GM19023 (cell line): ENCODE measurements around the gene APOE.
"Not testable (repeated sequence)": the region's sequence is repeated elsewhere in the genome, so short reads cannot be mapped to it uniquely, and the experiment has no call there.

Experiments used
- ATAC-seq: cut with Tn5 transposase; IDR thresholded peaks from one replicate; pipeline ENCODE4 v1.9.1; 2021; ENCODE audit warnings: mild to moderate bottlenecking, moderate library complexity; ENCODE audit not compliant: unreplicated experiment

APOE gene

GRCh38 chr19:44905437-44906160, at the start of gene APOE:
TSS of gene APOE (plus strand) at chr19:44905796. CDS start at chr19:44906625, 829 bp downstream.
- no peak for ATAC-seq

GRCh38 chr19:44856421-44857083, 49.0 kb upstream of the APOE start:
- ATAC-seq = no peak

- no peak for ATAC-seq
Measured at GRCh38 chr19:44857837-44858236, 47.8 kb upstream of the APOE start.

- not testable (repeated sequence) for ATAC-seq
Measured at GRCh38 chr19:44861576-44861975, 44.0 kb upstream of the APOE start.

- ATAC-seq = no peak
Measured at GRCh38 chr19:44863990-44864389, 41.6 kb upstream of the APOE start.

- no peak for ATAC-seq
Measured at GRCh38 chr19:44865196-44865767, 40.3 kb upstream of the APOE start.

GRCh38 chr19:44866664-44867063, 38.9 kb upstream of the APOE start:
- no peak for ATAC-seq

GRCh38 chr19:44867578-44867977, 38.0 kb upstream of the APOE start:
- no peak for ATAC-seq

- no peak for ATAC-seq
Measured at GRCh38 chr19:44869733-44870470, 35.7 kb upstream of the APOE start.

- no peak for ATAC-seq
Measured at GRCh38 chr19:44871809-44872208, 33.8 kb upstream of the APOE start.

GRCh38 chr19:44872661-44873060, 32.9 kb upstream of the APOE start:
- no peak for ATAC-seq

- ATAC-seq = no peak
Measured at GRCh38 chr19:44874317-44874716, 31.3 kb upstream of the APOE start.

- ATAC-seq = no peak
Measured at GRCh38 chr19:44875666-44876451, 29.7 kb upstream of the APOE start.

GRCh38 chr19:44876930-44877535, 28.6 kb upstream of the APOE start:
- ATAC-seq = no peak

- ATAC-seq = no peak
Measured at GRCh38 chr19:44878120-44878865, 27.3 kb upstream of the APOE start.

GRCh38 chr19:44879309-44880065, 26.1 kb upstream of the APOE start:
- ATAC-seq = no peak

GRCh38 chr19:44882063-44882462, 23.5 kb upstream of the APOE start:
- no peak for ATAC-seq

GRCh38 chr19:44882619-44883397, 22.8 kb upstream of the APOE start:
- ATAC-seq = not testable (repeated sequence)
